ENCODE data around the gene SGF29.

GRCh38 chr16:28504707-28505404 lies 48.9 kb upstream of the SGF29 start:
- TF ChIP-seq POLR2A (IDR thresholded peaks at IDR 0.05) (no peak), CTCF (IDR thresholded peaks at IDR 0.05) (no peak)
